Kidney (tissue), 14 donors: ENCODE results near the gene CYTH3. TPM values are rescaled to one million over a fixed set of nuclear protein-coding genes. Genes with fewer than 3 reads are reported as not detected.

Experiments used
- DNase-seq, 5 donors: peaks; one replicate each; pipeline ENCODE4 v3.0.0-alpha.2; 2013 to 2020
- FAIRE-seq: peaks from 2 replicates; lab custom pipeline; 2012; peaks lifted over from hg19 to GRCh38; lab: Jason Lieb, UNC
- H3K27ac ChIP-seq, 2 donors: one replicate each; pipeline ENCODE4 v1.7.0; 2013; ENCODE audit warnings: low read depth in 2 of 2, low read length in 2 of 2, inconsistent platforms in 1 of 2
- H3K27me3 ChIP-seq: one replicate; pipeline ENCODE4 v1.7.1; 2013; ENCODE audit warnings: low read length, inconsistent platforms; ENCODE audit not compliant: control insufficient read depth, insufficient read depth
- H3K36me3 ChIP-seq, 3 donors: one replicate each; pipeline versions ENCODE4 v1.7.0 to v1.7.1; 2013; ENCODE audit warnings: low read length in 3 of 3, control low read depth in 1 of 3, inconsistent platforms in 1 of 3; ENCODE audit not compliant: insufficient read depth in 3 of 3, control insufficient read depth in 2 of 3
- H3K4me1 ChIP-seq, 3 donors: one replicate each; pipeline versions ENCODE4 v1.7.0 to v1.7.1; 2013; ENCODE audit warnings: low read length in 3 of 3, inconsistent platforms in 1 of 3, low read depth in 1 of 3; ENCODE audit not compliant: control insufficient read depth in 2 of 3, insufficient read depth in 2 of 3
- H3K4me3 ChIP-seq, 3 donors: one replicate each; pipeline versions ENCODE4 v1.7.0 to v1.8.1; 2013; ENCODE audit warnings: low read length in 3 of 3, control low read depth in 1 of 3, inconsistent platforms in 1 of 3
- H3K9ac ChIP-seq, 3 donors: one replicate each; pipeline versions ENCODE4 v1.7.0 to v1.7.1; 2013; ENCODE audit warnings: low read length in 3 of 3, control low read depth in 1 of 3, inconsistent platforms in 1 of 3
- H3K9me3 ChIP-seq, 3 donors: one replicate each; pipeline versions ENCODE4 v1.7.0 to v1.7.1; 2013; ENCODE audit warnings: low read length in 3 of 3, control low read depth in 1 of 3, inconsistent platforms in 1 of 3; ENCODE audit not compliant: control insufficient read depth in 2 of 3, insufficient read depth in 1 of 3
- CTCF ChIP-seq: IDR thresholded peaks from 3 replicates; pipeline ENCODE4 v1.5.1; 2012; ENCODE audit warnings: mild to moderate bottlenecking, moderate library complexity, borderline replicate concordance; ENCODE audit not compliant: insufficient read depth; ENCODE audit errors: extremely low read depth
- intact Hi-C: fragments of 100-400 bp; cut with DNase I; formaldehyde crosslinking; loops from one replicate; pipeline ENCODE4 v1.11.1; 2022
- polyA plus RNA-seq: library from polyadenylated mRNA; stranded (reverse); fragments of 350-450 nt; fragmentation: Illumina TruSeq; extraction: RNeasy Lipid Tissue Mini Kit (QIAGEN cat#74804); gene quantifications from one replicate; pipeline ENCODE4 v1.2.3, GENCODE V29; 2014; ENCODE audit warnings: low read depth, low replicate concordance; ENCODE audit not compliant: insufficient read depth
- total RNA-seq: library from RNA; stranded (reverse); fragmentation: NEBNext Ultra II Directional; extraction: Animal tissue kit (Norgen Biotek cat#: 25700); gene quantifications from one replicate; pipeline ENCODE4 v1.2.1, GENCODE V29; 2021
- donor health status: control.
- donor health status: control.
- donor health status: control.
- donor health status: control.
- donor health status: control.
- donor health status: DM: yes; HTN: yes; CAD: no.
- donor health status: Normal renal cell carcinoma (clear cell type).

The CYTH3 gene
- total and polyA plus RNA-seq, 2 donors from 2014 or later = 9.1 to 18.5 TPM

- DNase-seq (no peak), FAIRE-seq (no peak)
- no peak for TF ChIP-seq CTCF
- intact Hi-C loops = no loop called here
- Histone ChIP-seq H3K27ac (no peak overlapping the region), H3K36me3 (no peaks in the 10 kb centered on the region), H3K9me3 (no peaks in the 10 kb centered on the region), H3K27me3 (no peaks in the 10 kb centered on the region), H3K9ac (no peak overlapping the region), H3K4me1 (peaks cover 4 to 10% (median 6%) of the 10 kb centered on the region in 3 donors), H3K4me3 (no peak overlapping the region)
These were observed 16.3 kb downstream of the CYTH3 start for GRCh38 chr7:6256109-6256483.

GRCh38 chr7:6254866-6255265 lies 17.6 kb downstream of the CYTH3 start:
- intact Hi-C loops = no loop called here
- Histone ChIP-seq H3K9ac (no peak overlapping the region), H3K4me1 (peaks cover 4 to 6% (median 5%) of the 10 kb centered on the region in 3 donors), H3K27me3 (no peaks in the 10 kb centered on the region), H3K4me3 (no peak overlapping the region), H3K27ac (peak overlapping the region in 1 of 2 donors; percentile 13), H3K9me3 (no peaks in the 10 kb centered on the region), H3K36me3 (no peaks in the 10 kb centered on the region)
- DNase-seq = no peak
- TF ChIP-seq CTCF = no peak
- FAIRE-seq = no peak

GRCh38 chr7:6252748-6253147 lies 19.7 kb downstream of the CYTH3 start:
- Histone ChIP-seq H3K4me1 (peaks cover 0 to 6% (median 5%) of the 10 kb centered on the region in 3 donors), H3K27ac (no peak overlapping the region), H3K4me3 (no peak overlapping the region), H3K9me3 (no peaks in the 10 kb centered on the region), H3K9ac (no peak overlapping the region), H3K27me3 (no peaks in the 10 kb centered on the region), H3K36me3 (no peaks in the 10 kb centered on the region)
- TF ChIP-seq CTCF = no peak
- intact Hi-C loops = no loop called here
- FAIRE-seq (no peak), DNase-seq (no peak)

GRCh38 chr7:6252341-6252746 lies 20.1 kb downstream of the CYTH3 start:
- no peak for FAIRE-seq

More at GRCh38 chr7:6252341-6252746, 20.1 kb downstream of the CYTH3 start:
- H3K9ac ChIP-seq = no peak overlapping the region
- H3K27ac ChIP-seq = no peak overlapping the region
- no peak for DNase-seq
- no peaks in the 10 kb centered on the region for H3K9me3 ChIP-seq
- peaks cover 0 to 6% (median 5%) of the 10 kb centered on the region in 3 donors for H3K4me1 ChIP-seq
- intact Hi-C loops = no loop called here
- no peaks in the 10 kb centered on the region for H3K36me3 ChIP-seq
- no peak overlapping the region for H3K4me3 ChIP-seq
- no peak for TF ChIP-seq CTCF
- no peaks in the 10 kb centered on the region for H3K27me3 ChIP-seq
